ENCODE results near the gene LPCAT2. TPM values are rescaled to one million over a fixed set of nuclear protein-coding genes. Genes with fewer than 3 reads are reported as not detected.

LPCAT2 gene
- total RNA-seq, 4 donors from 2014 or later = 8.0 to 27.1 (median 18.0) TPM

DNA sequence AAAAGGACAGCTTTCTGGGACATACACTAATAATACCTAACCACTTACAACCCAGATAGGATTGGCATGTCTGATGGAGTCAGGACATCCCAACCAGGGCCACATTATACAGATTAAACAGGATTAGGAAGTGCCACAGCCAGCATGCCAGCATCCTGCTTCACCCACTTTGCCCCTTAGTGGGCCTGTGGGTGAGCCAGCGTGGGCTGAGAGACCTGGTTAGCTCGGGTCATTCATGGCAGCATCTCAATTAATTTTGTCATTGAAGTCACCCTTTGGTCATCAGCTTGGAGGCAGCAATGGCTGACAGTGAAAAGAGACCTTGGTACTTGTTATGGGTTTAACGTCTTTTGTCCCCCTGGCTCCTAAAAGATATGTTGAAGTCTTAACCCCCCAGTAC is 117.0 kb downstream of the LPCAT2 start:
- H3K27me3 ChIP-seq = no peaks in the 10 kb centered on the region
- no peaks in the 10 kb centered on the region for H3K4me1 ChIP-seq
- no peaks in the 10 kb centered on the region for H3K9me3 ChIP-seq
- no peaks in the 10 kb centered on the region for H3K36me3 ChIP-seq
- no peak for ATAC-seq
- no peak overlapping the region for H3K4me3 ChIP-seq
- TF ChIP-seq, protein P1, sequence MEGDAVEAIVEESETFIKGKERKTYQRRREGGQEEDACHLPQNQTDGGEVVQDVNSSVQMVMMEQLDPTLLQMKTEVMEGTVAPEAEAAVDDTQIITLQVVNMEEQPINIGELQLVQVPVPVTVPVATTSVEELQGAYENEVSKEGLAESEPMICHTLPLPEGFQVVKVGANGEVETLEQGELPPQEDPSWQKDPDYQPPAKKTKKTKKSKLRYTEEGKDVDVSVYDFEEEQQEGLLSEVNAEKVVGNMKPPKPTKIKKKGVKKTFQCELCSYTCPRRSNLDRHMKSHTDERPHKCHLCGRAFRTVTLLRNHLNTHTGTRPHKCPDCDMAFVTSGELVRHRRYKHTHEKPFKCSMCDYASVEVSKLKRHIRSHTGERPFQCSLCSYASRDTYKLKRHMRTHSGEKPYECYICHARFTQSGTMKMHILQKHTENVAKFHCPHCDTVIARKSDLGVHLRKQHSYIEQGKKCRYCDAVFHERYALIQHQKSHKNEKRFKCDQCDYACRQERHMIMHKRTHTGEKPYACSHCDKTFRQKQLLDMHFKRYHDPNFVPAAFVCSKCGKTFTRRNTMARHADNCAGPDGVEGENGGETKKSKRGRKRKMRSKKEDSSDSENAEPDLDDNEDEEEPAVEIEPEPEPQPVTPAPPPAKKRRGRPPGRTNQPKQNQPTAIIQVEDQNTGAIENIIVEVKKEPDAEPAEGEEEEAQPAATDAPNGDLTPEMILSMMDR (IDR thresholded peaks at IDR 0.05) = no peak
- no peak for TF ChIP-seq POLR2A (IDR thresholded peaks at IDR 0.05)
- no peak for TF ChIP-seq EP300 (IDR thresholded peaks at IDR 0.05)
- TF ChIP-seq POLR2AphosphoS5 (IDR thresholded peaks at IDR 0.05) = no peak
- 71% methylated on average over 3 of the region's 3 CpGs; no CpG with 5 or more reads in 1 of the 2 donors for WGBS, 2 donors (ENCODE audit: low coverage in 1 of 2)
- no peak overlapping the region for H3K27ac ChIP-seq

DNA sequence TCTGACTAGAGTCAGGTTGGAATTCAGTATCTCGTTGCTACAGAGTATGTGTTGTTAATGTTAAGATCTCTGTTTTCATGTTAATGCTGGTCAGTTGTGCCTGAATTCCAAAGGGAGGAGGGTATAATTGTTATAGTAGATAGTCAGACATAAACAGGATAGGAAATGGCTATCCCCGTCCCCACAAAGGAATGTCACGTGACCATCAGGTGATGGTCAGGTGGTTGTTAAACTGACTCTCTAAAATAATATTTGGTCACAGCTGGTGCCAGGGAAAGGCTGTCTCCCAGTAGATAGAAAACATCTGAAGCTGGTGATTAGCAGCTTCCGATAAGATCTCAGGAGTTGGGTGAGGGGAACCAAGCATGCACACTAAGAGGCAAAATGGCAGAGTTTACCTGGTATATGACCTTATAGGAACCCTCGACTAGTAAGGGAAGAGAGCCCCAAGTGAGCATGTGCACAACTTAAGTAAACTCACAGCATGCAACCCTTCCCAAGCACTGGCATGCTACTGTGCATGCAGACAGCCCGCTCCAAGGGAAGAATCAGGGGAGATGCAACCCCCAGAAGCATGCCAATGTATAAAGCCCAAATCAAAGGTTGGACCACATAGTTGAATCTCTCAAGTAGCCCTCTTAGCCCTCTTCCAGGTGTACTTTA is 119.6 kb downstream of the LPCAT2 start:
- 68 to 82% methylated on average over 5 to 6 of the region's 6 CpGs for WGBS, 2 donors (ENCODE audit: low coverage in 1 of 2)
- Histone ChIP-seq H3K4me1 (no peaks in the 10 kb centered on the region), H3K27me3 (no peaks in the 10 kb centered on the region), H3K27ac (no peak overlapping the region), H3K36me3 (no peaks in the 10 kb centered on the region), H3K4me3 (no peak overlapping the region), H3K9me3 (no peaks in the 10 kb centered on the region)
- no peak for TF ChIP-seq EP300 (IDR thresholded peaks at IDR 0.05)
- no peak for TF ChIP-seq POLR2AphosphoS5 (IDR thresholded peaks at IDR 0.05)
- TF ChIP-seq, protein P1 (IDR thresholded peaks at IDR 0.05) = no peak
- no peak for TF ChIP-seq POLR2A (IDR thresholded peaks at IDR 0.05)
- no peak for ATAC-seq

DNA sequence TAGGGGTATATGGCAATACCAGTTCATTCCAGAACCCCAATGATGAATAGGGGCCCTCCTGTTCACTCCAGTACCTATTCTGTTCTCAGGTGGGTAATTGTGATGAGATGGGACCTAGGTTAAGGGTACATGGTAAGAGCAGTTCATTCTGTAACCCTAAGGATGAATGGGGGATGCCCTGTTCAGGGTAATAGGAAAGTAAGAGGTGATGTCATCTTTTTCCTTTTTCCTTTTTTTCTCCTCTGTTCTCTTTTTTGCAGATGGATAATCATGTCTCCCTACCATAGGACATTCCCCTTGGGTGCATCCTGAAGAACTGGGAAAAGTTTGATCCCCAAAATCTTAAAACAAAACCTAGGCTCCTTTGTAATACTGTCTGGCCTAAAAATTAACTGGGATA is 121.9 kb downstream of the LPCAT2 start:
- Histone ChIP-seq H3K4me3 (no peak overlapping the region), H3K27ac (no peak overlapping the region), H3K27me3 (no peaks in the 10 kb centered on the region), H3K36me3 (no peaks in the 10 kb centered on the region), H3K4me1 (no peaks in the 10 kb centered on the region), H3K9me3 (no peaks in the 10 kb centered on the region)
- no peak for TF ChIP-seq POLR2AphosphoS5 (IDR thresholded peaks at IDR 0.05)
- TF ChIP-seq, protein P1 (IDR thresholded peaks at IDR 0.05) = no peak
- no peak for TF ChIP-seq EP300 (IDR thresholded peaks at IDR 0.05)
- TF ChIP-seq POLR2A (IDR thresholded peaks at IDR 0.05) = no peak
- no peak for ATAC-seq

DNA sequence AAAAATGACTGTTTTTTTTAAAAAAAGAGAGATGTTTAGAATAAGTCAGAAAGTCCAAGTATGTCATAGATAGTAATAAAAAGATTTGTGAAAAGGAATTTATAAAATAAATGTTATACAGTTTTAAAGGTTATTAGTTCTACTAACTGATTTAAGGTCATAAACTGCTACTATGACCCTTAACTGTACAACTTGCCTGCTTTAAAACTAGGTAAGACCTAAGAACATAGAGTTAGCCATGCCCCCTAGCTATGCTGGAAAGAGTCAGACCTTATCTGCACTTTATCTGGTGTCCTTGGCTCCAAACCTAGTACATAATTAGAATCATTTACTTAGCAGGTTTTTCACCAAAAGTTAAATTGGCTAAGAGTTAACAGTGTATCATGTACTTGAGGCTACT is 123.4 kb downstream of the LPCAT2 start:
- TF ChIP-seq EP300 (IDR thresholded peaks at IDR 0.05) (no peak), POLR2AphosphoS5 (IDR thresholded peaks at IDR 0.05) (no peak), POLR2A (IDR thresholded peaks at IDR 0.05) (no peak)
- TF ChIP-seq, protein P1 (IDR thresholded peaks at IDR 0.05) = no peak
- H3K36me3 ChIP-seq = no peaks in the 10 kb centered on the region
- H3K4me1 ChIP-seq = no peaks in the 10 kb centered on the region
- ATAC-seq = no peak
- H3K27me3 ChIP-seq = no peaks in the 10 kb centered on the region
- no peaks in the 10 kb centered on the region for H3K9me3 ChIP-seq
- no peak overlapping the region for H3K27ac ChIP-seq
- no peak overlapping the region for H3K4me3 ChIP-seq

DNA sequence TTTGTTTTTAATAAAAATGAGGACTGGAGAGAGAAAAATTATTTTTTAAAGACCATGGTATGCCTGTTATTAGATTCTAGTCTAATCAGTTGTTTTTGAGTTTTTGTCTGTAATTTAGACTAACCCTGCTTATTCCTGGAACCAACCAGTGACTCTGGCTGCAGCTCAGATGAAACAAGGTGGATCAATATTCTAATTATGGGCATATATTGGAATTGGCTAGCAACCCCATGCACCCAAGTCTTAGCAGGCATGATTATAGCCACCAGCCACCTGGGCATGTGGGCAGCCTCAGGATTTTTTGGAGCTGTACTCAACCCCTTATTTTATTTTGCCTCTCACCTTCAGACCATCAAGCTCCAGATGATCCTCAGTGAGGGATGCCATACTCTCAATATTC is 125.3 kb downstream of the LPCAT2 start:
- Histone ChIP-seq H3K4me1 (no peaks in the 10 kb centered on the region), H3K27ac (no peak overlapping the region), H3K4me3 (no peak overlapping the region), H3K36me3 (no peaks in the 10 kb centered on the region), H3K9me3 (no peaks in the 10 kb centered on the region), H3K27me3 (no peaks in the 10 kb centered on the region)
- TF ChIP-seq EP300 (IDR thresholded peaks at IDR 0.05) (no peak), POLR2A (IDR thresholded peaks at IDR 0.05) (no peak), POLR2AphosphoS5 (IDR thresholded peaks at IDR 0.05) (no peak)
- TF ChIP-seq, protein P1 (IDR thresholded peaks at IDR 0.05) = no peak
- no peak for ATAC-seq

All from gastroesophageal sphincter (tissue), 4 donors.